Common myeloid progenitor, CD34-positive (primary cell): ENCODE data around the gene B3GNT4.

ENCODE experiments used
- CTCF ChIA-PET: fragments of 350-600 bp; sonication (Branson Sonifier 250); formaldehyde crosslinking; loops from one replicate; lab custom pipeline; 2021; ENCODE audit warnings: antibody characterized with exemption; lab: Charles Lee
- POLR2A ChIA-PET: fragments of 350-600 bp; sonication (Branson Sonifier 250); formaldehyde crosslinking; loops from one replicate; lab custom pipeline; 2021; ENCODE audit warnings: antibody characterized with exemption; lab: Charles Lee
- DNase-seq, 3 donors: peaks; one replicate each; pipeline versions ENCODE4 v3.0.0 to v3.0.0-alpha.2; 2013
- H3K27ac ChIP-seq, 2 experiments: 1 replicate in 1 of 2; 2 replicates in 1 of 2; pipeline ENCODE4 v1.7.0; 2013; ENCODE audit warnings: inconsistent platforms in 2 of 2, low read length in 2 of 2, mild to moderate bottlenecking in 2 of 2, low read depth in 1 of 2, moderate library complexity in 1 of 2; ENCODE audit not compliant: severe bottlenecking in 2 of 2, insufficient read depth in 1 of 2, poor library complexity in 1 of 2
- H3K27me3 ChIP-seq, 5 experiments: replicated peaks in 2 of 5; 1 replicate in 3 of 5; 2 replicates in 2 of 5; pipeline versions ENCODE4 v1.6.1 to v1.7.0; 2013; ENCODE audit warnings: low read length in 4 of 5, mild to moderate bottlenecking in 2 of 5, moderate library complexity in 2 of 5, inconsistent platforms in 1 of 5; ENCODE audit not compliant: insufficient read depth in 5 of 5, control insufficient read depth in 4 of 5
- H3K36me3 ChIP-seq, 4 experiments: 1 replicate in 2 of 4; 2 replicates in 2 of 4; pipeline versions ENCODE4 v1.6.1 to v1.7.0; 2013; ENCODE audit warnings: low read length in 3 of 4, control low read depth in 1 of 4, mild to moderate bottlenecking in 1 of 4; ENCODE audit not compliant: control insufficient read depth in 4 of 4, insufficient read depth in 4 of 4
- H3K4me1 ChIP-seq, 4 experiments: 1 replicate in 3 of 4; 2 replicates in 1 of 4; pipeline versions ENCODE4 v1.6.1 to v1.7.1; 2013; ENCODE audit warnings: low read length in 3 of 4, mild to moderate bottlenecking in 3 of 4, control low read depth in 1 of 4, inconsistent platforms in 1 of 4, moderate library complexity in 1 of 4; ENCODE audit not compliant: control insufficient read depth in 4 of 4, insufficient read depth in 4 of 4; ENCODE audit errors: control extremely low read depth in 1 of 4
- H3K4me3 ChIP-seq, 7 experiments: 1 replicate in 4 of 7; 2 replicates in 3 of 7; pipeline versions ENCODE4 v1.5.1 to v1.7.0; 2013; ENCODE audit warnings: mild to moderate bottlenecking in 7 of 7, low read length in 6 of 7, moderate library complexity in 6 of 7, inconsistent platforms in 2 of 7, low read depth in 2 of 7, control low read depth in 1 of 7; ENCODE audit not compliant: insufficient read depth in 4 of 7, control insufficient read depth in 1 of 7; ENCODE audit errors: extremely low read depth in 1 of 7
- H3K9me3 ChIP-seq, 5 experiments: 1 replicate in 4 of 5; 2 replicates in 1 of 5; pipeline versions ENCODE4 v1.6.1 to v1.7.1; 2013; ENCODE audit warnings: low read length in 4 of 5, mild to moderate bottlenecking in 2 of 5, inconsistent platforms in 1 of 5, low read depth in 1 of 5, moderate library complexity in 1 of 5; ENCODE audit not compliant: control insufficient read depth in 4 of 5, insufficient read depth in 2 of 5; ENCODE audit errors: control extremely low read depth in 1 of 5
- WGBS: methylation state at CpG from one replicate; pipeline ENCODE4 v1.1.5; 2013; ENCODE audit not compliant: insufficient coverage; 5-methylcytosine and 5-hydroxymethylcytosine counted together

B3GNT4 gene

DNA sequence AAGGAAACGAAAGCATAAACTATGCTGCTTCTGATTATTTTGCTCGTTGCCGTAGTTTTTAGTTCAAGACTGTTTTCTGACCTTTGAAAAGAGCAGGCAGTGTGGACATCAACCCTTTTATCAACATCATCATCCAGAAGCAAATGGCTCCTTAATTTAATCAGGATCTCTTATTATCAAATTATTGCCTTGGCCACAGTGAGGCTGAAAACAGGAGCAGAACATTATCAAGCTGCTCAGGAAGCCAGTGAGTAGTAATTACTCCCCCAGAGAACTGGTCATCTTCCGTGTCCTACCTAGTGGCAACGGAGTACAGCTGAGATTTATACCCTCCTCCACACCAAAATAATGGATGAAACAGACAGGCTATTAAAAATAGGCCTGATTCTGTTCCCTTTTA lies 24.6 kb downstream of the B3GNT4 start:
- Histone ChIP-seq H3K36me3 (peaks cover 6 to 44% (median 29%) of the 10 kb centered on the region in 4 experiments), H3K4me1 (peaks cover 0 to 29% (median 21%) of the 10 kb centered on the region in 4 experiments), H3K27me3 (no peaks in the 10 kb centered on the region), H3K9me3 (no peaks in the 10 kb centered on the region), H3K27ac (no peak overlapping the region), H3K4me3 (no peak overlapping the region)
- POLR2A ChIA-PET: no interaction called here
- DNase-seq: no peak
- CTCF ChIA-PET: interaction anchor here (1.4 kb wide), 1 partner anchor 25 kb away, joined by 4 read pairs; no protein-coding TSS in a partner anchor
- 100% methylated on average over 5 of the region's 5 CpGs for WGBS

DNA sequence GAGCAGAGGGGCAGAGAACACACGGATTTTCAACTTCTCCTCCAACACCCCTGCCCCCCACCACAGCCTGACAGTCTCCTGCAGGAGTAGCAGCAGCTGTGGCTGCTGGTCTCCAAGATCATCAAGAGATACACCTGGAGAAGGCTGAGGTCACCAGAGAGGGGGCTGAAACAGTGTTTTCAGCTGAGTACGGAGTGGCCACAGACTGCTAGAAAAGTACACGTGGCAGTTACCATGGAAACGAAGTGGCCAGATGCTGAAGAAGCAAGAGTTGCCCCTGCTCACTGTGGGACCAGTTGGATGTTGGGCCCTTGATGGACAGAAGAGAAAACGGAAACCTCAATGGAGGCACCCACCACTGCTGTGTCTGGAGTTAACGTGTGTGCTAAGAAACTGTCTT lies 27.3 kb downstream of the B3GNT4 start:
- Histone ChIP-seq H3K4me3 (no peak overlapping the region), H3K27ac (no peak overlapping the region), H3K4me1 (peaks cover 0 to 9% (median 8%) of the 10 kb centered on the region in 4 experiments), H3K27me3 (no peaks in the 10 kb centered on the region), H3K36me3 (peaks cover 21 to 63% (median 34%) of the 10 kb centered on the region in 4 experiments), H3K9me3 (no peaks in the 10 kb centered on the region)
- DNase-seq: no peak
- CTCF ChIA-PET: interaction anchor here (0.8 to 1.7 kb wide), 2 partner anchors 15 to 35 kb away, joined by 3 to 5 read pairs; no protein-coding TSS in a partner anchor
- 84% methylated on average over 4 of the region's 6 CpGs for WGBS
- POLR2A ChIA-PET: interaction anchor here (0.6 kb wide), 1 partner anchor 10 kb away, joined by 3 read pairs; no protein-coding TSS in a partner anchor

DNA sequence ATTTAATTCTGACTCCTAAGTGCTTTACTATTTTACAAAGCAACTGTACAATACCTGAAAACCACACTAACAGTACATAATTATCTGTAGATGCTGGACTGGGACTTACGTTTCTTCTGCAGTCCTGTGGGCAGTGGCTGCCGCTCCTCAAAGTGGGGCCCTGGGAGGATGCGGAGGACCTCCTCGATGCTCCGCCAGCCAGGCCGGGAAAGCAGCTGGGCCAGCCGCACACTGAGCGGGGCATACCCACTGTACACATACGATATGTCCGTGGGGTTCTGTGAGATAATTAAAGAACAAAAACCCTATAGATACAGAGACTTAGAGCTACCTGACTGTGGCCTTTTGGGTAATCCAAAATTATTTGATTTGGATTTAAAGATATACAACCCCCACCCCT lies 29.2 kb downstream of the B3GNT4 start:
- H3K4me3 ChIP-seq: no peak overlapping the region
- WGBS: 98% methylated on average over 5 of the region's 10 CpGs
- no peak for DNase-seq
- no peaks in the 10 kb centered on the region for H3K4me1 ChIP-seq
- H3K9me3 ChIP-seq: no peaks in the 10 kb centered on the region
- H3K36me3 ChIP-seq: peaks cover 24 to 70% (median 40%) of the 10 kb centered on the region in 4 experiments
- no peak overlapping the region for H3K27ac ChIP-seq
- POLR2A ChIA-PET: interaction anchor here (0.6 kb wide), 1 partner anchor 11 kb away, joined by 4 read pairs; no protein-coding TSS in a partner anchor
- CTCF ChIA-PET: no interaction called here
- no peaks in the 10 kb centered on the region for H3K27me3 ChIP-seq

DNA sequence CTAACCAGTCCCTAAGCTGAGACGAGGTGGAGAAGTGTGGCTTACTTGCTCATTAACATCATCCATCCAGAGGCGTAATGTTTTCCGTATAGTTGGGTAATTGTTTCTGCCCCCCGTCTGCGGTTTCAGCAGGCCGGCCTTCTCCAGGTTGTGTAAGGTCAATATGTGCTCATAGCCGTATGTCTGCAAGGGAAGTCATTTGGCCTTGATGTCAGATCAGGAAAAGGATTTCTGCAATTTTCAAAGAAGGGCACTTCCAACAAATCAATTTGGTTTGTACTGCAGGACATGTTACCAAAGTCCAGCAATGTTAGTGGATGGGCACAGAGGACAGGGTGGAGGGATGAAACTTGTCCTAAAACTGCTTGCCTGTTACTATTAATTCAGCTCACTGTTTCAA lies 32.2 kb downstream of the B3GNT4 start:
- WGBS: 84% methylated on average over 6 of the region's 7 CpGs
- DNase-seq: no peak
- Histone ChIP-seq H3K27ac (no peak overlapping the region), H3K27me3 (no peaks in the 10 kb centered on the region), H3K4me1 (no peaks in the 10 kb centered on the region), H3K36me3 (peaks cover 27 to 67% (median 40%) of the 10 kb centered on the region in 4 experiments), H3K9me3 (no peaks in the 10 kb centered on the region), H3K4me3 (no peak overlapping the region)
- CTCF ChIA-PET: interaction anchor here (1.0 kb wide), 1 partner anchor 9 kb away, joined by 3 read pairs; no protein-coding TSS in a partner anchor
- POLR2A ChIA-PET: interaction anchor here (1.2 kb wide), 1 partner anchor 31 kb away, joined by 7 read pairs; no protein-coding TSS in a partner anchor

DNA sequence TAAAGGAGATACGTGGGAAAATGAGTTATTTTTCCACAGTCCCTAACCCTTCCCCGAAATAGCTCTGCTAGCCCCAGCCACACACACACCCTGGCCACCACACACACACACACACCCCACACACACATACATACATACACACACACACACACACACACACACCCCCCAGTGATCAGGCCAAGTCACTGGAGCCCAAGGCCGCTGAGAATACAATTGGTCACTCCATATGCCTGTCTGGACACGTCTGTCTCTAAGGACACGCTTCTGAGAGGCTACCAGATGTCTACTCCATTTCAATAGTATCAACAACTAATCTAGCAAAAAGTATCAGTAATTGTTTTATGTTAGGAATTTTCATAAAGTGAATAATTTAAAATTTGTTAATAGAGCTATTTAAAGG lies 35.4 kb downstream of the B3GNT4 start:
- Histone ChIP-seq H3K27ac (no peak overlapping the region), H3K27me3 (no peaks in the 10 kb centered on the region), H3K36me3 (peaks cover 23 to 56% (median 32%) of the 10 kb centered on the region in 4 experiments), H3K4me3 (no peak overlapping the region), H3K4me1 (no peaks in the 10 kb centered on the region), H3K9me3 (no peaks in the 10 kb centered on the region)
- POLR2A ChIA-PET: interaction anchor here (1.2 kb wide), 1 partner anchor 13 kb away, joined by 4 read pairs; the partner anchor contains the start of gene DIABLO
- 100% methylated on average over 1 of the region's 5 CpGs for WGBS
- no peak for DNase-seq
- CTCF ChIA-PET: no interaction called here

DNA sequence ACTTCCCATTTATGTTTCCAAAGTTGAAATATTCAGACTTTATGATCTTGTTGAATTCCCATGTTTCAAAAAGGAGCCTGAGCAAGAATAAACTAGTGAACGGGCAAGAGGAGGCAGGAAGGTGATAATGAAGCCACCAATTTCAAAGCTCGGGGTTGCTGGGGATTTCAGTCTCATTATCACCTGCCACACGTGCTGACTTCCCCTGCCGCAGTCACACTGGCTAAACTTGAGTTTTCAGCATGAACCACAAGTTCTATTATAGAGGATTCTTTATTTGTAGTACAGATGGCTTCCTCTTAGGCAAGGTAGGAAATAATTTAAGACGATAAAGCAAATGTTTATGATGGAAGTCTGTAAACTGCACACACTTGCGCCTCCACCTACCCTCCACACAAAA lies 40.5 kb downstream of the B3GNT4 start:
- ChIA-PET CTCF (interaction anchor here (0.7 kb wide), 2 partner anchors 23 to 190 kb away, joined by 3 read pairs; no protein-coding TSS in a partner anchor), POLR2A (interaction anchor here (0.5 to 0.6 kb wide), 2 partner anchors 11 kb away, joined by 3 to 4 read pairs; no protein-coding TSS in a partner anchor)
- peak in 1 of 3 donors; percentile 27 for DNase-seq
- peaks cover 9 to 46% (median 32%) of the 10 kb centered on the region in 4 experiments for H3K36me3 ChIP-seq
- 75% methylated on average over 3 of the region's 6 CpGs for WGBS
- no peaks in the 10 kb centered on the region for H3K4me1 ChIP-seq
- H3K9me3 ChIP-seq: no peaks in the 10 kb centered on the region
- no peak overlapping the region for H3K4me3 ChIP-seq
- H3K27ac ChIP-seq: no peak overlapping the region
- H3K27me3 ChIP-seq: no peaks in the 10 kb centered on the region
